IMR-90 (cell line): ENCODE data around the gene ZDHHC3. TPM values are rescaled to one million over a fixed set of nuclear protein-coding genes. Genes with fewer than 3 reads are reported as not detected.

Source experiments
- ATAC-seq: fragments of 200-7000 bp; cut with Tn5 transposase; 2 replicates; pipeline ENCODE4 v1.9.1; 2020; ENCODE audit warnings: low read depth, mild to moderate bottlenecking, moderate library complexity
- BruUV-seq: library from RNA; stranded (reverse); fragments of 400-500 nt; replicated peaks from 2 replicates; lab custom pipeline; 2021; lab: Mats Ljungman, UMichigan
- CTCF ChIA-PET: fragments of 300-600 bp; formaldehyde crosslinking; extraction: SDS; loops from one replicate; lab custom pipeline; 2021; ENCODE audit warnings: antibody characterized with exemption; lab: Yijun Ruan, JAX
- POLR2A ChIA-PET: fragments of 300-600 bp; sonication (Branson Sonifier 250); formaldehyde crosslinking; loops from one replicate; lab custom pipeline; 2022; ENCODE audit warnings: antibody characterized with exemption; ENCODE audit not compliant: unreplicated experiment; lab: Charles Lee
- DNase-seq: peaks from one replicate; pipeline ENCODE4 v3.0.0; 2013
- H2AFZ ChIP-seq: replicated peaks from 2 replicates; pipeline ENCODE3; 2013; ENCODE audit warnings: low read length, mild to moderate bottlenecking; ENCODE audit not compliant: poor library complexity
- H2AK5ac ChIP-seq: 2 replicates; pipeline ENCODE4 v1.6.1; 2013; ENCODE audit warnings: low read depth, low read length, inconsistent platforms
- H2AK9ac ChIP-seq: replicated peaks from 2 replicates; pipeline ENCODE3; 2013; ENCODE audit warnings: mild to moderate bottlenecking, low read depth, low read length, moderate library complexity; ENCODE audit not compliant: poor library complexity
- H2BK120ac ChIP-seq: 2 replicates; pipeline ENCODE4 v1.6.1; 2013; ENCODE audit warnings: low read depth, low read length, inconsistent platforms
- H2BK15ac ChIP-seq: 3 replicates; pipeline ENCODE4 v1.6.1; 2013; ENCODE audit warnings: low read depth, low read length, inconsistent platforms
- H2BK20ac ChIP-seq: 2 replicates; pipeline ENCODE4 v1.6.1; 2013; ENCODE audit warnings: low read depth, mild to moderate bottlenecking, inconsistent platforms, low read length, moderate library complexity
- H2BK5ac ChIP-seq: 2 replicates; pipeline ENCODE4 v1.6.1; 2013; ENCODE audit warnings: mild to moderate bottlenecking, low read depth, low read length, inconsistent platforms; ENCODE audit not compliant: poor library complexity, severe bottlenecking
- H3K14ac ChIP-seq: replicated peaks from 2 replicates; pipeline ENCODE4 v1.6.1; 2013; ENCODE audit warnings: low read depth, low read length, inconsistent platforms
- H3K18ac ChIP-seq: 2 replicates; pipeline ENCODE4 v1.6.1; 2013; ENCODE audit warnings: low read depth, low read length, control low read depth
- H3K23ac ChIP-seq: 2 replicates; pipeline ENCODE4 v1.6.1; 2013; ENCODE audit warnings: low read depth, low read length, inconsistent platforms
- H3K27ac ChIP-seq: 2 replicates; pipeline ENCODE4 v1.5.1; 2013; ENCODE audit warnings: mild to moderate bottlenecking, control low read depth, low read length; ENCODE audit not compliant: insufficient read depth
- H3K27me3 ChIP-seq: 2 replicates; pipeline ENCODE4 v1.6.1; 2013; ENCODE audit warnings: low read length; ENCODE audit not compliant: control insufficient read depth, insufficient read depth
- H3K36me3 ChIP-seq: 2 replicates; pipeline ENCODE4 v1.6.1; 2013; ENCODE audit warnings: low read length, mixed read lengths; ENCODE audit not compliant: control insufficient read depth, insufficient read depth
- H3K4ac ChIP-seq: 2 replicates; pipeline ENCODE4 v1.6.1; 2013; ENCODE audit warnings: low read depth, low read length, inconsistent platforms
- H3K4me1 ChIP-seq: 2 replicates; pipeline ENCODE4 v1.6.1; 2013; ENCODE audit warnings: low read length, mixed read lengths; ENCODE audit not compliant: control insufficient read depth, insufficient read depth
- H3K4me2 ChIP-seq: 2 replicates; pipeline ENCODE4 v1.6.1; 2013; ENCODE audit warnings: low read depth, mild to moderate bottlenecking, control low read depth, low read length, moderate library complexity
- H3K4me3 ChIP-seq: 2 replicates; pipeline ENCODE4 v1.5.1; 2013; ENCODE audit warnings: low read depth, mild to moderate bottlenecking, control low read depth, low read length, moderate library complexity; ENCODE audit not compliant: insufficient read depth
- H3K56ac ChIP-seq: 2 replicates; pipeline ENCODE4 v1.6.1; 2013; ENCODE audit warnings: low read length, inconsistent platforms; ENCODE audit not compliant: insufficient read depth; ENCODE audit errors: extremely low read depth
- H3K79me1 ChIP-seq, 2 experiments: 2 replicates each; pipeline ENCODE4 v1.6.1; 2013; ENCODE audit warnings: low read length in 2 of 2, inconsistent platforms in 1 of 2, low read depth in 1 of 2
- H3K9ac ChIP-seq: 2 replicates; pipeline ENCODE4 v1.6.1; 2013; ENCODE audit warnings: low read depth, low read length, control low read depth
- H3K9me1 ChIP-seq: 2 replicates; pipeline ENCODE4 v1.6.1; 2013; ENCODE audit warnings: low read length, inconsistent platforms; ENCODE audit not compliant: insufficient read depth
- H3K9me3 ChIP-seq: 2 replicates; pipeline ENCODE4 v1.6.1; 2013; ENCODE audit warnings: low read length; ENCODE audit not compliant: control insufficient read depth, insufficient read depth
- H4K20me1 ChIP-seq: 2 replicates; pipeline ENCODE4 v1.6.1; 2013; ENCODE audit warnings: low read length, inconsistent platforms; ENCODE audit not compliant: insufficient read depth
- H4K5ac ChIP-seq: 2 replicates; pipeline ENCODE4 v1.6.1; 2013; ENCODE audit warnings: mild to moderate bottlenecking, low read depth, low read length, control low read depth
- H4K8ac ChIP-seq, 2 experiments: 2 replicates each; pipeline ENCODE4 v1.6.1; 2013; ENCODE audit warnings: low read depth in 2 of 2, low read length in 2 of 2, control low read depth in 1 of 2, inconsistent platforms in 1 of 2
- H4K91ac ChIP-seq: 2 replicates; pipeline ENCODE4 v1.6.1; 2013; ENCODE audit warnings: low read depth, low read length, inconsistent platforms; ENCODE audit not compliant: insufficient read depth
- NFE2L2 ChIP-seq: fragments of 150-350 bp; IDR thresholded peaks from 2 replicates; pipeline ENCODE4 v1.6.1; 2016; ENCODE audit warnings: low read depth, mild to moderate bottlenecking, low read length
- POLR2A ChIP-seq: IDR thresholded peaks from 2 replicates; pipeline ENCODE4 v1.6.1; 2012; ENCODE audit warnings: mild to moderate bottlenecking, low read depth, low read length
- WGBS, 2 experiments: methylation state at CpG; one replicate each; pipeline versions ENCODE4 v1.1.5 to v1.1.7; 2013; ENCODE audit warnings: missing lambda C conversion rate in 2 of 2; ENCODE audit not compliant: insufficient read length in 1 of 2; ENCODE audit errors: extremely low coverage in 2 of 2; 5-methylcytosine and 5-hydroxymethylcytosine counted together
- dilution Hi-C: fragments of 300-500 bp; cut with HindIII; formaldehyde crosslinking; loops from one replicate; pipeline ENCODE4 v1.14.3; 2018; ENCODE audit warnings: low sequenced_read_pairs; ENCODE audit not compliant: unreplicated experiment
- in situ Hi-C: fragments of 300-500 bp; cut with MboI; formaldehyde crosslinking; loops from 3 replicates; pipeline ENCODE4 v1.14.3; 2019; ENCODE audit warnings: low sequenced_read_pairs, inconsistent platforms, mixed read lengths
- intact Hi-C: fragments of 100-400 bp; cut with micrococcal nuclease; formaldehyde crosslinking; loops from 2 replicates; pipeline ENCODE4 v1.10.0; 2022
- polyA plus RNA-seq, 3 experiments: library from polyadenylated mRNA; depleted of rRNA; stranded (reverse); fragments of >200 nt; gene quantifications; 2 replicates each; pipeline ENCODE4 v1.2.3, GENCODE V29; 2012; ENCODE audit warnings: low replicate concordance in 1 of 3
- total RNA-seq: library from RNA; depleted of rRNA; stranded (reverse); fragments of >200 nt; gene quantifications from 2 replicates; pipeline ENCODE4 v1.2.3, GENCODE V29; 2012
- TF ChIP-seq, protein P1 (sequence below): conservative IDR thresholded peaks from 2 replicates; pipeline ENCODE4 v1.5.1; 2012; ENCODE audit warnings: mild to moderate bottlenecking, low read depth, low read length, improper control_type of control experiment
- TF ChIP-seq, protein P2 (sequence below): fragments of 150-350 bp; IDR thresholded peaks from 2 replicates; pipeline ENCODE4 v1.6.1; 2016; ENCODE audit warnings: low read depth, mild to moderate bottlenecking, low read length, moderate library complexity, borderline replicate concordance

The ZDHHC3 gene
- total and polyA plus RNA-seq, 2 of the 4 experiments (the other 2 are of a cell fraction): 57.7 to 59.6 TPM

DNA sequence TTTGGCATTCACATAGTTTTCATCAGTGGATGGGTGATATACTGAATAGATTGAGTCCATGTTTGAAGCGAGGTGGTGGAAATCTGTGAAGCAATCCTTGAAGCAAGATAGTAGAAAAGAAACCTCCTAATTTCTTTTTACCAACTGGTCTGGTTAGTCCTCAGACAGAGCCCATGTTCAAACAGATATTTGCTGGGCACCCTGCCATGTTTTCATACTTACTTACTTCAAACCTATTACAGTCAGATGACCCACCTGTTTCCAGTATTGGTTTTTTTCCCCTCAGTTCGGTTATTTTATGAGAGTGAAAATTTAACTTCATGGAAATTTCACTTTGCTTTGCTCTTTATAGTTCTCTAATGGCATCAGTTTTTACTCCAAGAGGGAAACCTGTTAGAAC, 23.8 kb upstream of the ZDHHC3 start:
- no peak overlapping the region for H2AFZ ChIP-seq
- no peak overlapping the region for H3K9ac ChIP-seq
- ChIA-PET POLR2A (no interaction called here), CTCF (no interaction called here)
- H3K4ac ChIP-seq: no peak overlapping the region
- H4K8ac ChIP-seq: no peak overlapping the region
- intact Hi-C loops: no loop called here
- no peaks in the 10 kb centered on the region for H3K9me3 ChIP-seq
- in situ Hi-C loops: no loop called here
- peaks cover 11% of the 10 kb centered on the region for H3K4me1 ChIP-seq
- H3K79me1 ChIP-seq: peaks cover 34 to 35% of the 10 kb centered on the region in 2 experiments
- H3K27me3 ChIP-seq: no peaks in the 10 kb centered on the region
- H3K27ac ChIP-seq: no peak overlapping the region
- dilution Hi-C loops: no loop called here
- no peak overlapping the region for H2AK5ac ChIP-seq
- no peak overlapping the region for H3K23ac ChIP-seq
- H3K9me1 ChIP-seq: peaks cover 16% of the 10 kb centered on the region
- no peak overlapping the region for H2BK20ac ChIP-seq
- ATAC-seq (no peak), DNase-seq (no peak)
- no peak overlapping the region for H3K4me2 ChIP-seq
- H3K36me3 ChIP-seq: peaks cover 31% of the 10 kb centered on the region
- no peak overlapping the region for H4K91ac ChIP-seq
- no peak overlapping the region for H3K56ac ChIP-seq
- no peak overlapping the region for H3K18ac ChIP-seq
- H4K5ac ChIP-seq: no peak overlapping the region
- H2BK15ac ChIP-seq: no peak overlapping the region
- no peak overlapping the region for H3K4me3 ChIP-seq
- H3K14ac ChIP-seq: no peak overlapping the region
- WGBS, 2 experiments: no CpG with 5 or more reads among the region's 2 CpGs
- H2BK5ac ChIP-seq: no peak overlapping the region
- peaks cover 5% of the 10 kb centered on the region for H4K20me1 ChIP-seq
- no TSS peak for BruUV-seq
- H2BK120ac ChIP-seq: no peak overlapping the region
- TF ChIP-seq, protein P1, sequence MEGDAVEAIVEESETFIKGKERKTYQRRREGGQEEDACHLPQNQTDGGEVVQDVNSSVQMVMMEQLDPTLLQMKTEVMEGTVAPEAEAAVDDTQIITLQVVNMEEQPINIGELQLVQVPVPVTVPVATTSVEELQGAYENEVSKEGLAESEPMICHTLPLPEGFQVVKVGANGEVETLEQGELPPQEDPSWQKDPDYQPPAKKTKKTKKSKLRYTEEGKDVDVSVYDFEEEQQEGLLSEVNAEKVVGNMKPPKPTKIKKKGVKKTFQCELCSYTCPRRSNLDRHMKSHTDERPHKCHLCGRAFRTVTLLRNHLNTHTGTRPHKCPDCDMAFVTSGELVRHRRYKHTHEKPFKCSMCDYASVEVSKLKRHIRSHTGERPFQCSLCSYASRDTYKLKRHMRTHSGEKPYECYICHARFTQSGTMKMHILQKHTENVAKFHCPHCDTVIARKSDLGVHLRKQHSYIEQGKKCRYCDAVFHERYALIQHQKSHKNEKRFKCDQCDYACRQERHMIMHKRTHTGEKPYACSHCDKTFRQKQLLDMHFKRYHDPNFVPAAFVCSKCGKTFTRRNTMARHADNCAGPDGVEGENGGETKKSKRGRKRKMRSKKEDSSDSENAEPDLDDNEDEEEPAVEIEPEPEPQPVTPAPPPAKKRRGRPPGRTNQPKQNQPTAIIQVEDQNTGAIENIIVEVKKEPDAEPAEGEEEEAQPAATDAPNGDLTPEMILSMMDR: no peak
- TF ChIP-seq NFE2L2 (no peak), POLR2A (no peak)
- TF ChIP-seq, protein P2, sequence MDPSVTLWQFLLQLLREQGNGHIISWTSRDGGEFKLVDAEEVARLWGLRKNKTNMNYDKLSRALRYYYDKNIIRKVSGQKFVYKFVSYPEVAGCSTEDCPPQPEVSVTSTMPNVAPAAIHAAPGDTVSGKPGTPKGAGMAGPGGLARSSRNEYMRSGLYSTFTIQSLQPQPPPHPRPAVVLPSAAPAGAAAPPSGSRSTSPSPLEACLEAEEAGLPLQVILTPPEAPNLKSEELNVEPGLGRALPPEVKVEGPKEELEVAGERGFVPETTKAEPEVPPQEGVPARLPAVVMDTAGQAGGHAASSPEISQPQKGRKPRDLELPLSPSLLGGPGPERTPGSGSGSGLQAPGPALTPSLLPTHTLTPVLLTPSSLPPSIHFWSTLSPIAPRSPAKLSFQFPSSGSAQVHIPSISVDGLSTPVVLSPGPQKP: no peak
- H2AK9ac ChIP-seq: no peak overlapping the region
